Astrocyte (in vitro differentiated cells and primary cell): ENCODE measurements around the gene ACTC1. TPM values are rescaled to one million over a fixed set of nuclear protein-coding genes. Genes with fewer than 3 reads are reported as not detected.
A peak's percentile ranks its signal among the peaks of the same experiment; 100 is the strongest.

Experiments used
- DNase-seq: peaks from one replicate; pipeline ENCODE4 v3.0.0-alpha.2; 2010; ENCODE audit warnings: low read depth
- FAIRE-seq: peaks from 2 replicates; lab custom pipeline; 2011; peaks lifted over from hg19 to GRCh38; lab: Jason Lieb, UNC
- H2AFZ ChIP-seq: 2 replicates; pipeline ENCODE4 v1.6.0; 2012; ENCODE audit warnings: low read depth, low read length, inconsistent platforms
- H3K27ac ChIP-seq: 2 replicates; pipeline ENCODE4 v1.5.1; 2011; ENCODE audit warnings: low read depth, low read length, inconsistent platforms
- H3K27me3 ChIP-seq: 2 replicates; pipeline ENCODE4 v1.6.0; 2011; ENCODE audit warnings: low read length, inconsistent platforms; ENCODE audit not compliant: insufficient read depth
- H3K36me3 ChIP-seq: 2 replicates; pipeline ENCODE4 v1.5.1; 2011; ENCODE audit warnings: low read length, inconsistent platforms; ENCODE audit not compliant: insufficient read depth
- H3K4me1 ChIP-seq: 2 replicates; pipeline ENCODE4 v1.5.1; 2011; ENCODE audit warnings: low read length, inconsistent platforms; ENCODE audit not compliant: insufficient read depth
- H3K4me2 ChIP-seq: 2 replicates; pipeline ENCODE4 v1.6.0; 2012; ENCODE audit warnings: low read length, inconsistent platforms
- H3K4me3 ChIP-seq: 2 replicates; pipeline ENCODE4 v1.5.1; 2011; ENCODE audit warnings: low read depth, mild to moderate bottlenecking, low read length, inconsistent platforms; ENCODE audit not compliant: insufficient read depth
- H3K79me2 ChIP-seq: 2 replicates; pipeline ENCODE4 v1.6.0; 2012; ENCODE audit warnings: mild to moderate bottlenecking, low read length, inconsistent platforms; ENCODE audit not compliant: insufficient read depth
- H3K9ac ChIP-seq: 2 replicates; pipeline ENCODE4 v1.6.0; 2012; ENCODE audit warnings: mild to moderate bottlenecking, low read length, inconsistent platforms
- H3K9me3 ChIP-seq: 2 replicates; pipeline ENCODE4 v1.5.1; 2012; ENCODE audit warnings: low read depth, mild to moderate bottlenecking, low read length, inconsistent platforms; ENCODE audit not compliant: insufficient read depth
- H4K20me1 ChIP-seq: 2 replicates; pipeline ENCODE4 v1.6.0; 2012; ENCODE audit warnings: low read length, inconsistent platforms; ENCODE audit not compliant: insufficient read depth
- H3K27ac Mint-ChIP-seq: one replicate; pipeline ENCODE4 v1.8.0; 2021; ENCODE audit warnings: mild to moderate bottlenecking, mixed read lengths; ENCODE audit not compliant: unreplicated experiment
- H3K27me3 Mint-ChIP-seq: one replicate; pipeline ENCODE4 v1.8.0; 2021; ENCODE audit warnings: low read depth, mixed read lengths; ENCODE audit not compliant: unreplicated experiment
- H3K36me3 Mint-ChIP-seq: one replicate; pipeline ENCODE4 v1.8.0; 2021; ENCODE audit warnings: low read depth, mixed read lengths; ENCODE audit not compliant: unreplicated experiment
- H3K4me1 Mint-ChIP-seq: one replicate; pipeline ENCODE4 v1.8.0; 2021; ENCODE audit warnings: low read depth, mixed read lengths; ENCODE audit not compliant: unreplicated experiment
- H3K4me3 Mint-ChIP-seq: one replicate; pipeline ENCODE4 v1.8.0; 2021; ENCODE audit warnings: mild to moderate bottlenecking, moderate library complexity, mixed read lengths; ENCODE audit not compliant: unreplicated experiment
- H3K9me3 Mint-ChIP-seq: one replicate; pipeline ENCODE4 v1.8.0; 2021; ENCODE audit warnings: mild to moderate bottlenecking, mixed read lengths; ENCODE audit not compliant: unreplicated experiment
- CTCF ChIP-seq: IDR thresholded peaks from 2 replicates; pipeline ENCODE4 v1.5.1; 2011; ENCODE audit warnings: low read depth, mild to moderate bottlenecking, inconsistent platforms, low read length, moderate library complexity; ENCODE audit not compliant: insufficient read depth
- EZH2 ChIP-seq: IDR thresholded peaks from 2 replicates; pipeline ENCODE4 v1.6.1; 2012; ENCODE audit warnings: mild to moderate bottlenecking, low read length, inconsistent platforms; ENCODE audit not compliant: insufficient read depth
- total RNA-seq: library from RNA; stranded (reverse); gene quantifications from 2 replicates; pipeline ENCODE4 v1.2.1, GENCODE V29; 2021

The ACTC1 gene
- total RNA-seq, 1 donor from 2014 or later = 942 TPM

DNA sequence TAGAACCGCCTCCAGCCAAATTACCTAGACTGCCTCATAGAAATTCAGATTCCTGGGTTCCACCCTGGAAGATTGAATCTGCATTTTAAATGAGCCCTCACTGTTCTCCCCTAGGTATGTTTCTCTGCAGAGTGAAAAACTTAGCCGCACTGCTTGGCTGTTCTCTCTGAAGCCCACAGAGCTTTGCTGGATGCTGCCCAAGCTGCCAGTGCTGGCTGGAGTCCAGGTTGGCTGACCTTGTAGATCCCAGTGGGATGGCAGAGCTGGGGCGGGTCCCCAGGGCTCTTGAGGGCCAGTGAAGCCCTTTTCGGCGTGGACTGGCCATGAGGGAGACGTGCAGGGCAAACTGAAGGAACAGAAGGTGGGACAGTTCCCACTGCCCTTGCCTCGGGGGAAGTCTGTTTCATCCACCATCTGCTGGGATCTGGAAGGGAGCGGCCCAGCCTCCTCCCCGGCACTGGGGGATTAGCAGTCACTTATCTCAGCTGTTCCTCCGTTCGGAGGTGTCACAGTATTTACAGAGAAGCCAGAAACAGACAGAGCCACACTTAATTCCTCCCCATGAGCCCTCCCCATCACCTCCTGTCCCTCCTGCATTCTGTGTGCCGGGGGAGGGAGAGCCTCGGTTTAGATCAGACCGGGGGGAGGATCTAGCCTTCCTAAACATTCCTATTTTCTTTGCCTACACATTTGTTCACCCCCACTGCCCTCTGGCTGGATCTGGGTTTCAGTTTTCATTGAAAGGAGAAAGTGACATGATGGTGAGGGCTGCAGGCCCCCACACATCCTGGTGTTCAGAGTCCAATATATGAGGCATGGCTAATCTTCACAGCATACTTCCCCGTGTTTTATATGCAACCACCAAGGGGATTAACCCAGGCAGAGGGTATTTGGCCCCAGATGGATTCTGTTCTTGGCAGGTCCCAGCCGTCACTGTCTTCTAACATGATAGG is 4.1 kb upstream of the ACTC1 start:
- Mint-ChIP-seq H3K4me1 (peaks cover 31% of the 10 kb centered on the region), H3K9me3 (no peaks in the 10 kb centered on the region), H3K27me3 (no peaks in the 10 kb centered on the region), H3K36me3 (peaks cover under 1% of the 10 kb centered on the region), H3K4me3 (peak overlapping the region; percentile 62), H3K27ac (peak overlapping the region; percentile 95)
- Histone ChIP-seq H3K4me3 (no peak overlapping the region), H3K27ac (no peak overlapping the region), H2AFZ (no peak overlapping the region), H4K20me1 (no peaks in the 10 kb centered on the region), H3K79me2 (no peaks in the 10 kb centered on the region), H3K27me3 (peaks cover 16% of the 10 kb centered on the region), H3K9me3 (no peaks in the 10 kb centered on the region), H3K4me2 (no peak overlapping the region), H3K4me1 (peaks cover 3% of the 10 kb centered on the region), H3K36me3 (no peaks in the 10 kb centered on the region), H3K9ac (no peak overlapping the region)
- no peak for DNase-seq
- TF ChIP-seq EZH2 (no peak), CTCF (no peak)
- no peak for FAIRE-seq

GRCh38 chr15:34796847-34797435 is 1.6 kb upstream of the ACTC1 start:
- Histone ChIP-seq H3K27me3 (peaks cover 32% of the 10 kb centered on the region), H3K9ac (no peak overlapping the region), H3K36me3 (no peaks in the 10 kb centered on the region), H3K27ac (no peak overlapping the region), H3K4me3 (no peak overlapping the region), H4K20me1 (no peaks in the 10 kb centered on the region), H3K79me2 (no peaks in the 10 kb centered on the region), H3K4me1 (peaks cover 3% of the 10 kb centered on the region), H3K4me2 (no peak overlapping the region), H3K9me3 (no peaks in the 10 kb centered on the region), H2AFZ (no peak overlapping the region)
- H3K36me3 Mint-ChIP-seq = peaks cover 11% of the 10 kb centered on the region
- FAIRE-seq (no peak), DNase-seq (no peak)
- no peaks in the 10 kb centered on the region for H3K9me3 Mint-ChIP-seq
- TF ChIP-seq EZH2 (no peak), CTCF (no peak)
- no peak overlapping the region for H3K27ac Mint-ChIP-seq
- no peaks in the 10 kb centered on the region for H3K27me3 Mint-ChIP-seq
- no peak overlapping the region for H3K4me3 Mint-ChIP-seq
- H3K4me1 Mint-ChIP-seq = peaks cover 41% of the 10 kb centered on the region
